ENCODE measurements around the gene ST8SIA4. TPM values are rescaled to one million over a fixed set of nuclear protein-coding genes. Genes with fewer than 3 reads are reported as not detected.
A peak's percentile ranks its signal among the peaks of the same experiment; 100 is the strongest.

ST8SIA4 gene
- total and polyA plus RNA-seq, 10 of the 15 experiments (the other 5 are each of a cell fraction or from before 2014, with no cell fraction given) = 4.4 to 30.9 (median 19.5) TPM

- TF ChIP-seq MTA2 (IDR thresholded peaks at IDR 0.05; ENCODE audit: low read depth) (no peak), MAX (IDR thresholded peaks at IDR 0.05; ENCODE audit: low read depth, low read length) (no peak), SRF (IDR thresholded peaks at IDR 0.05; ENCODE audit: low read depth in 2 of 2, low read length in 2 of 2) (no peak), IKZF2 (IDR thresholded peaks at IDR 0.05) (peak in 1 of 2 experiments; percentile 13; a peak in 1 of 4 replicates), ZNF384 (IDR thresholded peaks at IDR 0.05; ENCODE audit: borderline replicate concordance, low read depth, low read length) (no peak)
- TF ChIP-seq, protein P1, sequence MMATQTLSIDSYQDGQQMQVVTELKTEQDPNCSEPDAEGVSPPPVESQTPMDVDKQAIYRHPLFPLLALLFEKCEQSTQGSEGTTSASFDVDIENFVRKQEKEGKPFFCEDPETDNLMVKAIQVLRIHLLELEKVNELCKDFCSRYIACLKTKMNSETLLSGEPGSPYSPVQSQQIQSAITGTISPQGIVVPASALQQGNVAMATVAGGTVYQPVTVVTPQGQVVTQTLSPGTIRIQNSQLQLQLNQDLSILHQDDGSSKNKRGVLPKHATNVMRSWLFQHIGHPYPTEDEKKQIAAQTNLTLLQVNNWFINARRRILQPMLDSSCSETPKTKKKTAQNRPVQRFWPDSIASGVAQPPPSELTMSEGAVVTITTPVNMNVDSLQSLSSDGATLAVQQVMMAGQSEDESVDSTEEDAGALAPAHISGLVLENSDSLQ (IDR thresholded peaks at IDR 0.05) = no peak
Measured at GRCh38 chr5:100790170-100790665, 112.9 kb downstream of the ST8SIA4 start (continued).

- Histone ChIP-seq H3K9me3 (replicated peaks; ENCODE audit: control insufficient read depth, insufficient read depth, low read length) (peaks cover 18% of the 10 kb centered on the region; the same call in 2 of the 3 replicates), H3K27ac (ENCODE audit: control insufficient read depth, insufficient read depth) (no peak overlapping the region), H3K27me3 (replicated peaks in 1 of 2; ENCODE audit: control insufficient read depth in 2 of 2, insufficient read depth in 2 of 2, low read length in 1 of 2) (no peaks in the 10 kb centered on the region), H3K9ac (ENCODE audit: control insufficient read depth, insufficient read depth, low read length) (no peak overlapping the region), H3K4me3 (no peak overlapping the region), H3K79me2 (ENCODE audit: control insufficient read depth, insufficient read depth, low read length) (no peaks in the 10 kb centered on the region), H3K36me3 (ENCODE audit: control insufficient read depth in 2 of 2, insufficient read depth in 2 of 2, low read length in 1 of 2) (no peaks in the 10 kb centered on the region), H3K4me1 (ENCODE audit: control insufficient read depth, insufficient read depth, low read length) (peaks cover 12% of the 10 kb centered on the region), H2AFZ (ENCODE audit: control insufficient read depth, low read depth, low read length) (no peak overlapping the region; the same call in 1 of the 2 replicates), H3K4me2 (ENCODE audit: control insufficient read depth, insufficient read depth) (no peak overlapping the region), H4K20me1 (ENCODE audit: control insufficient read depth, insufficient read depth) (no peaks in the 10 kb centered on the region)
- CTCF ChIA-PET = interaction anchor here (1.0 to 4.5 kb wide), 11 partner anchors 10 to 113 kb away, joined by 3 to 32 read pairs (median 3); no protein-coding TSS in a partner anchor
- FAIRE-seq (no peak), DNase-seq (ENCODE audit: low read depth, low spot score) (no peak), ATAC-seq (peak; percentile 46)
- in situ Hi-C loops (cut with MboI) (no loop called here), intact Hi-C loops (cut with micrococcal nuclease; ENCODE audit: unreplicated experiment) (no loop called here)
- no TSS peak for BruUV-seq (replicated peaks)
- SMC1A ChIA-PET (ENCODE audit: uncharacterized antibody, unreplicated experiment) = interaction anchor here (0.9 to 5.9 kb wide), 15 partner anchors 12 to 113 kb away, joined by 3 to 81 read pairs (median 7); partner anchors contain the start of gene ST8SIA4
- RAD21 ChIA-PET (ENCODE audit: unreplicated experiment) = interaction anchor here (0.6 to 4.1 kb wide), 6 partner anchors 10 to 362 kb away, joined by 3 to 44 read pairs (median 5); partner anchors contain the start of gene ST8SIA4
- POLR2A ChIA-PET = interaction anchor here (1.0 to 1.2 kb wide), 2 partner anchors 61 to 112 kb away, joined by 3 to 5 read pairs; no protein-coding TSS in a partner anchor
- 75% methylated on average over 5 of the region's 5 CpGs for WGBS (ENCODE audit: insufficient coverage, insufficient replicate concordance, low lambda C conversion rate, missing lambda C conversion rate)
- TF ChIP-seq ZNF622 (IDR thresholded peaks at IDR 0.05) (no peak), MEF2B (IDR thresholded peaks at IDR 0.05; ENCODE audit: partially characterized antibody, poor library complexity, severe bottlenecking) (no peak), PAX8 (IDR thresholded peaks at IDR 0.05) (no peak), ZNF687 (IDR thresholded peaks at IDR 0.05) (no peak), IKZF2 (IDR thresholded peaks at IDR 0.05) (no peak), MAX (IDR thresholded peaks at IDR 0.05; ENCODE audit: low read depth, low read length) (no peak), SUPT20H (IDR thresholded peaks at IDR 0.05; ENCODE audit: borderline replicate concordance, control insufficient read depth, low read depth, low read length) (no peak), CREM (IDR thresholded peaks at IDR 0.05; ENCODE audit: low read depth) (no peak), CBX3 (IDR thresholded peaks at IDR 0.05; ENCODE audit: borderline replicate concordance, low read depth) (no peak), YBX1 (IDR thresholded peaks at IDR 0.05) (no peak), USF1 (IDR thresholded peaks at IDR 0.05; ENCODE audit: borderline replicate concordance, extremely low read length, insufficient read depth, low read depth, low read length) (no peak)
Measured at GRCh38 chr5:100789694-100790093, 113.4 kb downstream of the ST8SIA4 start.

Measured in GM12878 (cell line).